ENCODE results near the gene MRPL33. TPM values are rescaled to one million over a fixed set of nuclear protein-coding genes. Genes with fewer than 3 reads are reported as not detected.

The MRPL33 gene
- total and polyA plus RNA-seq, 2 of the 13 experiments (the other 11 are each of a cell fraction or from before 2014, with no cell fraction given): 69.7 to 218 TPM

- TF ChIP-seq ZNF609 (CRISPR knock-in tag; IDR thresholded peaks at IDR 0.05; ENCODE audit: borderline replicate concordance): 0 out of 2 replicates have a peak, but pooled peaks have one; percentile 14
- no peak for TF ChIP-seq BRCA1 (CRISPR knock-in tag; IDR thresholded peaks at IDR 0.05)
- TF ChIP-seq KLF6 (CRISPR knock-in tag; IDR thresholded peaks at IDR 0.05): no peak
- no peak for TF ChIP-seq ZFP1 (CRISPR knock-in tag; IDR thresholded peaks at IDR 0.05)
- TF ChIP-seq ADNP (CRISPR knock-in tag; IDR thresholded peaks at IDR 0.05): no peak
- TF ChIP-seq UBTF (CRISPR knock-in tag; IDR thresholded peaks at IDR 0.05): no peak
- no peak for TF ChIP-seq ZNF660 (CRISPR knock-in tag; IDR thresholded peaks at IDR 0.05; ENCODE audit: borderline replicate concordance, low read depth)
- no peak for TF ChIP-seq CHD2 (IDR thresholded peaks at IDR 0.05; ENCODE audit: low read depth, low read length)
- TF ChIP-seq NR2F6 (IDR thresholded peaks at IDR 0.05): peak; percentile 59
- TF ChIP-seq NR2F6 (CRISPR knock-in tag; IDR thresholded peaks at IDR 0.05): no peak; the same call in 1 of the 2 replicates
- peak; percentile 62 for TF ChIP-seq RXRB (CRISPR knock-in tag; IDR thresholded peaks at IDR 0.05; ENCODE audit: borderline replicate concordance)
- TF ChIP-seq, protein P1, sequence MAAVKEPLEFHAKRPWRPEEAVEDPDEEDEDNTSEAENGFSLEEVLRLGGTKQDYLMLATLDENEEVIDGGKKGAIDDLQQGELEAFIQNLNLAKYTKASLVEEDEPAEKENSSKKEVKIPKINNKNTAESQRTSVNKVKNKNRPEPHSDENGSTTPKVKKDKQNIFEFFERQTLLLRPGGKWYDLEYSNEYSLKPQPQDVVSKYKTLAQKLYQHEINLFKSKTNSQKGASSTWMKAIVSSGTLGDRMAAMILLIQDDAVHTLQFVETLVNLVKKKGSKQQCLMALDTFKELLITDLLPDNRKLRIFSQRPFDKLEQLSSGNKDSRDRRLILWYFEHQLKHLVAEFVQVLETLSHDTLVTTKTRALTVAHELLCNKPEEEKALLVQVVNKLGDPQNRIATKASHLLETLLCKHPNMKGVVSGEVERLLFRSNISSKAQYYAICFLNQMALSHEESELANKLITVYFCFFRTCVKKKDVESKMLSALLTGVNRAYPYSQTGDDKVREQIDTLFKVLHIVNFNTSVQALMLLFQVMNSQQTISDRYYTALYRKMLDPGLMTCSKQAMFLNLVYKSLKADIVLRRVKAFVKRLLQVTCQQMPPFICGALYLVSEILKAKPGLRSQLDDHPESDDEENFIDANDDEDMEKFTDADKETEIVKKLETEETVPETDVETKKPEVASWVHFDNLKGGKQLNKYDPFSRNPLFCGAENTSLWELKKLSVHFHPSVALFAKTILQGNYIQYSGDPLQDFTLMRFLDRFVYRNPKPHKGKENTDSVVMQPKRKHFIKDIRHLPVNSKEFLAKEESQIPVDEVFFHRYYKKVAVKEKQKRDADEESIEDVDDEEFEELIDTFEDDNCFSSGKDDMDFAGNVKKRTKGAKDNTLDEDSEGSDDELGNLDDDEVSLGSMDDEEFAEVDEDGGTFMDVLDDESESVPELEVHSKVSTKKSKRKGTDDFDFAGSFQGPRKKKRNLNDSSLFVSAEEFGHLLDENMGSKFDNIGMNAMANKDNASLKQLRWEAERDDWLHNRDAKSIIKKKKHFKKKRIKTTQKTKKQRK (IDR thresholded peaks at IDR 0.05; ENCODE audit: low read length): no peak
- TF ChIP-seq ZC3H13 (CRISPR knock-in tag; IDR thresholded peaks at IDR 0.05): no peak
- no peak for TF ChIP-seq RNF2 (conservative IDR thresholded peaks at IDR 0.05; ENCODE audit: low read depth)
- TF ChIP-seq NFKBIZ (CRISPR knock-in tag; IDR thresholded peaks at IDR 0.05): no peak
Observed at GRCh38 chr2:27736031-27736889, 35.3 kb upstream of the MRPL33 start (continued).
